Activated CD4-positive, alpha-beta T cell treated with anti-CD3 and anti-CD28 coated beads, Interleukin-2, amount 50 U/mL, for 1 hour (primary cell): Measurements from ENCODE around the gene TENT4A.

ENCODE experiments used
- DNase-seq: peaks from one replicate; pipeline ENCODE4 v3.0.0-alpha.2; 2020

The TENT4A gene

DNA sequence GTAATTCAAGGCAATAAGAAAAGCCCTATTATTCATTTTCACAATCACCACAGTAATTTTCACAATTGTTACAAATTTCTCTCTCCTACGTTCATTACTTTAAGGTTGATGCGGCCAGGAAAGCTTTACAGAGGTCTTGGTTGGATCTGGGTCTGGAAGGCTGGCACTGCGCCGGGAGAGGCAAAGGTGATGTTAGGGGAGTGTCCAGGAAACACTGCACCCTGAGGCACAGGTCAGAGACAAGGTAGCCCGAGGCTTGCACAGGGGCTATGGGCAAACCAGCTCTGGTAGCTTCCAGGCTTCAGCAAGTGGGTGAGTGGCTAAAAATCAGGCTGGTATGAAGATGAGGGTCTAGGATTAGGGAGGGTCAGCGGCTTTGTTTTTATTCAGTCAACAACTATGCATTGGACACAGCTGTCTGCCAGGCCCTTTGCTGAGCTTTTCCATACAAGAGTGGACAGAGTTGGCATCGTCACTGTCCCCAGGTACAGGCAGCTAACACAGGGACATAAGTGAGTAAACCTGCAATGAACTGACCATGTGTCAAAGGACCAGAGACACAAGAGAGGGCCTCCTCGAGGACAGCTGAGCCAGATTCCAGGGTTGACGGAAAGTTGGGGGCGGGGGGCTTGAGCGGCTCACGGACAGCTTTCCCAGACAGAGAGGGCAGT is 12.4 kb upstream of the TENT4A start:
- no peak for DNase-seq

DNA sequence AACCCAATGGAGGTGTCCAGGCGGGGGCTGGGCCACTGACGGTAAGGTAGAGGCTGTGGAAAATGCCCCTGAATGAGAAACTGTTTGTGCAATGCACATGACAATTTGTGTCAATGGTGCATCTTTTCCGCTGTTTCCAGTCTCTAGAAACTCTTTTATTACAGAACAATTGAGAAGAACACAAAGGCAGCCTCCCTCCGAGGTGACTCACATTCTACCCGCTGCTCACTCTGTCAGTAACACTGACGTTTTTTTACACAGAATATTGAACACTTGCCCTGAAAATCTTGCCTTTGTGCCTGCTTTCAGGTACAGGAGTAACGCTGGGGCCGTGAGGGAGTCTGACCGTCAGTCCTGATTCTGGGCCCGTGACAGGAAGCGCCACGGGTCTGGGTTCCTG is 11.7 kb upstream of the TENT4A start:
- no peak for DNase-seq

DNA sequence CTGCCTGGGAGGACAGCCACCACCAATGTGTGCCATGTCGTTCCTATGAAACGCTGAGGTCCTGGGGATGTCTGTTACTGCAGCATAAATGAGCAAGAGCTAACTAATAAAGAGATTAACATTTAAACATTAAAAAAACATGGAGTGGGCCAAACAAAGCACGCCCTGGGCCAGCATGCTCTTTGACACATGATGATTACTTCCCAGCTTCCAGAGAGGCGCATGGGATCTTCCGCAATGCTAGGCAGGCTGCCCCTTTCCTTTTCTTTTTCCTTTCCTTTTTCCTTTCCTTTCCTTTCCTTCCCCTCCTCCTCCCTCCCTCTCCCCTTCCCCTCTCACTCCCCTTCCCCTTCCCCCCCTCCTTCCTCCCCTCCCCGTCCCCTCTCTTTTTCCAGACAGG is 10.6 kb upstream of the TENT4A start:
- no peak for DNase-seq

DNA sequence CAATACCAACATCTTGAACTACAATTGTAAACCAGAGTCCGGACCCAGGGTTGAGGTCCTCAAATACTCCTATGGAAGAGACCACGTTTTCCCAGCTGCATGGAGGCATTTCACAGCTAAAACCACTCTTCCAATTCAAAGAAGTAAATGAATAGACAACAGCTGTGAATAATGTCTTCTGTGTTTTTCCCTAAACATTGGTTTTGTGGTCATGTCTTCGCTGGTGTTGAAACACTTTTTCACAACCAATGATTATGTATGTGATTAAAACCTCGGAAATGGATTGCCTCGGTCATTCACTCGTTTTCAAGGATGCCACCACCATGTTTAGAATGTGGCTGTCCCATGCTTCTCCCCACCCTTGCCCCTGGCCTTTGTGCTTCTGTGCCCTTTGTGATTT is 9.4 kb upstream of the TENT4A start:
- no peak for DNase-seq

DNA sequence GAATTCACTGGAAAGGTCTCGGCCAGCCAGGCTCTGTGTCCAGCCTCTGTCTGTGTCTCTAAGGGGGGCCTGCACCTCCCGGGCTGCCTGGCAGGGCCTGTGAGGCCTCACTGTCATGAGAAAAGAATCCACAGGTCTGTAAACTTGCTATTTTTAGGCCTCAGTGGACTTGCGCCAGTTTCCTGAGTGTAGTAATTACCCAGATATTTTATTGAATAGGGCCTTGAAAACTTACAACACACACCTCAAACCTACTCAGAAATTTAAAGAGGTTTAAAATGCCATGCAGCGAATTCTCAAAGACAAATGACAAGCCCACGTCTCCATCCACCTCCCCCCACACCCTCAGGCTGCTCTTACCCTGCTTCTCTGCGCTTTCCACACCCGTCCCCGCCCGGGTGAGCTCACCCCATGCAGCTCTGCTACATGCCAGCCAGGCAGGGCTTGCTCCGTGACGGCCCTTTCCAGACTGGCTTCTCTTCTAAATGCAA is 8.8 kb upstream of the TENT4A start:
- no peak for DNase-seq

DNA sequence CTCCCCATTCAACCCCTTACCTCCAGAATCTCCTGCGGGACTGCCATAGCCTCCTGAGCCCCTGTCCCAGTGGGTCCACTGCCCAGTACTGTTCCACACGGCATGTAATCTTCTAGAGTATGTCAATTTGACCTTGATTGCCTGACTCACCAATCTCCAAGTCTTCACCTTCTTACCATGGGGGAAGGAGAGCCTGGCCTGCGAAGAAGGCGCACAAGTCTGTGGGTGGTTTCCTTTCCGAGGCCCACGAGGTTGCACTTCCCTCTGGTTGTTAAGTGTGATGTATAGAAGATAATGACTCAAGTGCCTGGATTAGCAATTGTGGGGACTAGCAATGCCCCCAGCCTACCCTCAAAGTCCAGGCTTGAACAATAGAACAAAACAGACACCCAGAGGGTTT is 8.1 kb upstream of the TENT4A start:
- DNase-seq = no peak

DNA sequence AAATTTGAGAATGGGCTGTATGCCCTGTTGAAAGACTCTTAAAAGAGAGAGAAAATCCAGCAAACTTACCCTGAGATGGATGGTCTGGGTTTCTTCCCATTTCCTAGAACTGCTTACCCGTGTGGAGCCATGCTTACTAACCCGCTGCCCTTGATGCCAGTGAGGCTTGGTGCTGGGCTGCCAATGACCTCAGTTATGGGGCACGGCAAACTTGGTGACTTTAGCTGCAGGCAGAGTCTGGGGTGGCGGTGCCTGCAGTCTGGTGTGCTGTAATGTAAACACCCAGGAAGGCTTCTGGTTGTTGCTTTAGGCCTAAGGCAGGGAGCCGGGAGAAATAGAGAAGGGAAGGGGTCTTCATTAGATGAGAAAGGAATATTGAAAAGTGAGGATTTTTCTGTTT is 7.3 kb upstream of the TENT4A start:
- DNase-seq = no peak

DNA sequence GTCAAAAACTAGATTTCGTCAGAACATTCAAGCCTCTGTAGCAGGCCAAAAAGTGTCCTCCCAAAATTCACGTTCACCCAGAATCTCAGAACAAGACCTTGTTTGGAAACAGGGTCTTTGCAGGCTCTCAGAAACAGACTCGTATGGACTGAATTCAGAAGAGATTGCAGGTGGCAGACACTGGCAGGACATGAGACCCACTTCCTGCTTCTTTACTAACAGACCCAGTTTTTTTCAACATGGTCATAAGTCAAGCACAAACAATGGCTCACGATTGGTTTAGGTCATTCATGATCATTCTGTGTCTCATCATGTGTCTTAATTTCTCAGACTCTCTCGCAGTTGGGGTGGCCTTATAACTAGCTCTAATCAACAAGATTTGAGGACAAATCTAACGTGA is 5.4 kb upstream of the TENT4A start:
- DNase-seq = no peak

DNA sequence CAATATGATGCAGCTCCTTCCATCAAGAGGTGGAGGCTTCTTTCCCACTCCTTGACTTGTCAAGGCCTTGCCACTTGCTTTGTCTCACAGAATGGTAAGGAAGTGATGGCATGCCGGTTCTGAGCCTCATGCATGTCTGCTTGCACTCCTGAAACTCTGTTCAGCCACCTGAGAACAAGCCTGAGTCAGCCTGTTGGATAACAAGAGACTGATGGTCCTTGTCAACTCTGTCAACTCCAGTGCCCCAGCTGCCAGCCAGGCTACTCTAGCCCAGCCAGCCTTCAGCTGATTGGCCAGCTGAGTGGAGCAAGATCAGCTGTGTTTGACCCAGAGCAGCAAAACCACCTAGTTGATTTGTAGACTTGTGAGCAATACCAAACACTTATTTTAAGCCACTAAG is 4.4 kb upstream of the TENT4A start:
- DNase-seq = no peak

DNA sequence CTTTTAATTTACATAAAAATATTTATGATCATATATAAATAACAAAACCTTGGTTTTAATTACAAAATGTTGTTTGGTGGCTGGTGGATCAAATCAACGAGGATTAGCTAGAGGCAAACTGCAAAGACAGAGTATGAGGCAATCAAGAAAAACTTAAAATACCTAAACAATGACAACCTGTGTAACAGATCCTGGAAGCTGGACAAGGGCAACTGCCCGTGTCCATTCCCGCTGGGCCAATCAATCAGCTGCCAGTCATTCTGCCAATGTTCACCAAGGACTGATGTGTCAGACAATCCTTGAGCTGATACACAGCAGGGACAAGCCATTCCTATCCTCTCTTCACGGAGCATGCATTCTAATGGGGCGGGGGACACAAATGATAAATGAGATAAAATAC is 3.2 kb upstream of the TENT4A start:
- no peak for DNase-seq

DNA sequence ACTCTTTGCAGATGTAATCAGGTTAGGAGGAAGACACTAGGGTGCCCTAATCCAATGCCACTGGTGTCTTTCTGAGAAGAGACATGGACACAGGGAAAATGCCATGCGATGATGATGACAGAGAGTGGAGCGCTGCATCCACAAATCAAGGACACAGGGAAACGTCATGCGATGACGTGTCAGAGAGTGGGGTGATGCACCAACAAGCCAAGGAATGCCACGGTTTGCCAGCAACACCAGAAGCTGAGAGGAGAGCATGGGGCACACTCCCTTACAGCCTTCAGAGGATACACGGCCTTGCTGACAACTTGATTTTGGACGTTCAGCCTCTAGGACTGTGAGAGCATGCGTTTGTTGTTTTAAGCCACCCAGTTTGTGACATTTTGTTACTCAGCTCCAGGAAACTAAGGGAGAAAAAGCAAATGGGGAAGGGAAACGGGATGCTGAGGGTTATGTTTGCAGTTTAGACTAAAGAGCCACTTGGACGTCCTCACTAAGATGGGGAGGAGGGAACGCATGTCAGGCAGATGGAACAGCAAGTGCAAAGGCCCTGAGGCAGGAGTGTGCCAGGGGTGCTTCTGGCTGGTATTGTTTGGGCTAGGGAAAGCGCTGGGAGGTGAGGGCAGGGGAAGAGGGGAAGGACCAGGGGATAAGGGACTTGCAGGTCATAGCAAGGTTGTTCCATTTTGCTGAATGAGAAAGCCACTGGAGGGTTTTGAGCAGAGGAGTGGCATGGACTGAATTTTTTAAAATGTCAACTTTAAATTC is 2.5 kb upstream of the TENT4A start:
- DNase-seq = no peak

DNA sequence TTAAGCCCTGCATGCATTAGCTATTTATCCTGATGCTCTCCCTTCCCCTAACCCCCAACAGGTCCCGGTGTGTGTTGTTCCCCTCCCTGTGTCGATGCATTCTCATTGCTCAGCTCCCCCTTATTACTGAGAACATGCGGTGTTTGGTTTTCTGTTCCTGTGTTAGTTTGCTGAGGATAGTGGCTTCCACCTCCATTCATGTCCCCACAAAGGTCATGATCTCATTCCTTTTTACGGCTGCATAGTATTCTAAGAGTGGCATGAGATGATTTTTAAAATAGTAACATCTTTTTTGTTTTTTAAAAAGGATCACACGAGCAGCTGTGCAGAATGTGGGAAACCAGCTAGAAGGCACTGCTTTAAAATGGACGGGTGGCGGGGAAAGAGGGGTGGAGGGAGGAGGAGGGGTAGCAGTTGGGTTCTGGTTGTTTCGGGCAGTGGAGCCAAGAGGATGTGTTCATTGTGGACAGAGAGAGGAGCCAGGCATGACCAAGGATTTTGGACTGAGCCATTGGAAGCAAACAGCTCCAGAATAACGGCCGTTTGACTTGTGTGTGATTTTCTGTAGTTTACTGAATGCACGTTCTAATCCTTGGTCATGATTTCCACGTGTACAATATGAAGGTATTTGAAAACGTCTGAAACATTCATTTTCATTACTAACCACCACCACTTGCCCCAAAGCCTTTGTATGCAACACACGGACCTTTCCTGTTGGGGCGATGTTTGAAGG is 1.7 kb upstream of the TENT4A start:
- DNase-seq = no peak

DNA sequence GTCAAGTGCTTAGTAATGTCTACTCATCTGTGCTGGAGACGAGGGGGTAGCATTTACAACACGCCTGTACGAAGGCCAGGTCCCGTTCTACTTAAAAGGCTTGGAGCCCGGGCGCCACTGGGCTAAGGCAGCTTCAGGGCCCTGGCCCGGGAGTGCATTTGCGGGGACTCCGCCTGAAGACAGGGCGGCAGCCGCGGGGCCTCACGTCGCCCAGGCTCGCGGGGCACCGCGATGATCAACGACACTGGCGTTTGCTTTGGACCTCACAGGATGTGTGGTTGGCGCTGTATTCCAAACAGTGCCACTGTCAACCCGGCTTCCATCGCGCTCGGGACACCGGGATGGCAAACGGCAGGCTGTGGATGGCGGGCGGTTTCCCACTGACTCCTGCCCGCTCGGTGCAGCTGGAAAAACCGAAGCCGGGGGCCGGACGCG is 1.1 kb upstream of the TENT4A start:
- DNase-seq = peak; percentile 24

DNA sequence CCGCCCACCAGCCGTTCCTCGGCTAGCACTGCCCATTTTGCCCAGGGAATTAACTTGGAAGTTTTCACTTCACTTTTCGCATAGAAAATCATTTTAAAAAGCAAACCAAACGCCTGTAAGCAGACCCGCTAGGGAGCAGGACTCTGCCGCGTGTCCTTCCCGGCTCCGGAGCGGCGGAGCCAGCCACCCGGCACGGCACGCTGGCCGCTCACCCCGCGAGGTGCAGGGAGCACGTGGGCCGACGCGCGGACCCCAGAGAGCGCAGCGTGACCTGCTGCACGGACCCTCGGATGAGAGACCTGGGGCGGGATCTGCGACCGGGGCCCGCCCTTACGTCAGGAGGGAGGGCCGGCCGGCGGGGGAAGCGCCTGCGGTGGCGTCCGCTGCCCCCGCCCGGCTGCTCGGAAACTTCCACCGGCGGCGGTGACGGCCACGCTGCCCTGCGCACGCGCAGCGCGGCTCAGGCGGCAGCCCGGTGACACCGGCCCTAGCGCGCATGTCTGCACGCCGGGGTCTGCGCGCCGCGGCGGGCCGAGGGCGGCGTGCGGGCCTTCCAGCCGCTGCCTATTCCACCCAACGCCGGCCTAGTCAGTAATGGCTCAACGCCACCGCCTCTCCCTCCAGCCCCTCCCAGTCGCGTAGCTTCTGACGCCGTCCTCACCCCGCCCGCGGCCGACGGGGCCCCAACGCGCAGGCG is 507 bp upstream of the TENT4A start:
- peak; percentile 96 for DNase-seq

DNA sequence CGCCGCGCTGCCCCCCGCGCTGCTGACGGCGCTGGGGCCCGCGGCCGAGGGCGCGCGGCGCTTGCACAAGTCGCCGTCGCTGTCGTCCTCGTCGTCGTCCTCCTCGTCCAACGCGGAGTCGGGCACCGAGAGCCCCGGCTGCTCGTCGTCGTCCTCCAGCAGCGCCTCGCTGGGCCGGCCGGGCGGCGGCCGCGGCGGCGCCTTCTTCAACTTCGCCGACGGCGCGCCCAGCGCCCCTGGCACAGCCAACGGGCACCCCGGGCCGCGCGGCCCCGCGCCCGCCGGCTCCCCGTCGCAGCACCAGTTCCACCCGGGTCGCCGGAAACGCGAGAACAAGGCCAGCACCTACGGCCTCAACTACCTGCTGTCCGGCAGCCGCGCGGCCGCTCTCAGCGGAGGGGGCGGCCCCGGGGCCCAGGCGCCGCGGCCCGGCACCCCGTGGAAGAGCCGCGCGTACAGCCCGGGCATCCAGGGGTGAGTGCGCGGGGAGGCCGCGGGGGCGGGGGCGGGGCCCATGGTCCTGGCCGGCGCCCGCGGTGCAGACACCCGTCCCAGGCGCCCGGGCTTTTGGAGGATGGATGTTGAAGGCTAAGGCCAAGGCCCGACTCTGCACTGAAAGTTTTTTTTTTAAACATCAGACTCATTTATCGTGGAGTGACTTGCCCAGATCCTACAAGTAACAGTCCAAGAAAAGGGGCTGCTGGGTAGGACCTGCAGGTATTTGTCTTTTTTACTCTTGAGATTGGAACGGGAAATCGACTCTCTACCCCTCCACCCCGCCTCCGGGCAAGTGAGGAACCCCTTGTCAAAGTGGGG is 1.2 kb downstream of the TENT4A start:
- DNase-seq = peak; percentile 13

DNA sequence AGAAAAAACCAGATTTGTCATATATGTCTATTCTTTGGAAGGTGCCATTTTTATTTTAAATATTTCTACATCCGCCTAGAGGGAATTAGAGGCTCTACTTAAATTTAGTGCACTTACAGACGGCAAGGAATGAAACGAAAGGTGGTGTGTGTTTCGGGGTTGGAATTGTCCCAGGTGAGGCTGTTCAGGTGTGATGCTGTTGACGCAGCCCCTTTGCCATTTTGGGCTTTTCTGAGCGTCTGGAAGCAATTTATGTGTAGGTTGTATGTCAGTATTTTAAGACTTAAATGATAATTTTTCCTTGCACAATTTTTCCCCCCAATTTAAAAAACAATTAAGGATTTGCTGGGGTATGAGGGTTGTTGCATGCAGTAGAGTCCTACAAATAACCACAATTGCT is 2.0 kb downstream of the TENT4A start:
- no peak for DNase-seq

DNA sequence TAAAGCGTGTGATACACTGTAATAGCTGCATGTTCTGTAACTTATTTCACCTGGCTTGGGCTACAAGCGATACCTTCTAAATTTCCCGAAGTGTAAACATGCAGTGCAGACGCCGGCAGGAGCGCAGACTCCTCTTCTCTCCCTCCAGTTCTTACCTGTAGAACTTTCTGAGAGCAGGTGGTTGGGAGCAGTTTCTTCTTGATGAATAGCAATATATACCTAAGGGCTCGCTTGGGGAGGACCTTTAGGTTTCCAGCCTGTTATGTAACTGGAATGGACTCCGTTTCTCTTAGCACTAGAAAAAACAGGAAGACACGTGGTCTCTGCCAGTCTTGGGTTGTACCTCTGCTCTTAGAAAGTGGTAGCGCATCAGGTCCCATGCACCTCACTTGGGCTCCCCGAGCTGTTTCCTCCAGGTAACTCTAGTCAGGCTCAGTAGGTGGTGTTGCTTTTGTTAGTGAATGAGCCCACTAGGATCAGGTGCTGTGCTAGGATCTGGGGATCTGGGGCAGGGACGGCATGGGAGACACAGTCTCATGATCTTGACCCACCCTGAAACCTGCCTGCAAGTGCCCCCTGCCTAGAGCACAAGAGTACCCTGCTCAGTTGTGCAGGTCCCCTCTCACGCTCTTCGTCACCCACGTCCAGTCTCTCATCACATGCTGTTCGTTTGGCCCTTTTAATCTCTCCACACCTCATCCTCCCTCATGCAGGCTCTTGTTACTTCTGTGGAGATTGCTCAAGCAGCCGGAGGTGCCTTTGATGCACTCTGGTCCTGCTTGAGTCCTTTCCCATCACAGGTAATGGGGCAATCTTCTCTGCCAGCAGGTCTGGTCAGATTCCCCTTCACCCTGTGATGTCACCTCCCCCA is 2.8 kb downstream of the TENT4A start:
- DNase-seq = peak; percentile 29

DNA sequence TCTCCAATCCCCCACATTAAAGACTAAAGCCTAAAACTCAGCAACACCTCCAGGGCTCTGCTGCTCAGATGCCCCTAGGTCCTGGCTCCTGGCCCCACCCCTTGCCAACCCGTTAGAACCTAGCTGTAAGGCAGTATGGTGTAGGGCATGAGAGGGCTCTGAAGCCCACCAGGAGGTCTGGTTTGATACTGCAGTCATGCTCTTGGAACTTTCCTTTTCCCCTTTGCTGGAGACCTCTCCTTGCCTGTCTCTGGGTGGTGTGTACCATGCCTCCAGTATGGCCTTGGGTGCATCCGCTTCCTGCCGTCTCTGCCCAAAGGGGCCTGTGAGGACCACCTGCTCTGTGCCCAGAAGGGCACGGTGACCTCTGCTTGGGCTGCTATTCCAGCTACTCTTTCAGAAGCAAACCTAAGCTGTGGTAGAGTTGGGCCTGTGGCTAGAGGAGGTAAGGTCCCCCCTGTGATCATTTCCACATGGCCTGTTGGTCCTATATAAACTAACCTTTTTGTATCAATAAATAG is 3.5 kb downstream of the TENT4A start:
- no peak for DNase-seq

DNA sequence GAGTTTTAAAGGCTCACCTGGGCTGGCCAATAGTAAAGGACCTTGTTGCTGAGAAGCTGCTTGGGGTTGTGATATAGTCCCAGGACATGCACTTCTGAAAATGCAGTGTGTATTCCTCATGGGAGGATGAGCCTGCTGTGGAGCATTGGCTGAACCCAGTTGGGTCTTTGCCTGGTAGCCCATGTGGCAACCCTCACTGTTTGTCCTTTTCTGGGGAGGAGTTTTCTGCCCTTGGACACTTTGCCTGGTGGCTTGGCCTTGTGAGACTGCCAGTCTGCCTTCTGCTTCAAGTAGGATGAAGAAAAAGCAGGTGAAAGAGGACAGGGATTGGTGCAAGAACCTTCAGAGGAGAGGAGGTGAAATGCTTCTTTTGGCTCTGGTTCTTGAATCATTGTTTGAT is 4.0 kb downstream of the TENT4A start:
- no peak for DNase-seq

DNA sequence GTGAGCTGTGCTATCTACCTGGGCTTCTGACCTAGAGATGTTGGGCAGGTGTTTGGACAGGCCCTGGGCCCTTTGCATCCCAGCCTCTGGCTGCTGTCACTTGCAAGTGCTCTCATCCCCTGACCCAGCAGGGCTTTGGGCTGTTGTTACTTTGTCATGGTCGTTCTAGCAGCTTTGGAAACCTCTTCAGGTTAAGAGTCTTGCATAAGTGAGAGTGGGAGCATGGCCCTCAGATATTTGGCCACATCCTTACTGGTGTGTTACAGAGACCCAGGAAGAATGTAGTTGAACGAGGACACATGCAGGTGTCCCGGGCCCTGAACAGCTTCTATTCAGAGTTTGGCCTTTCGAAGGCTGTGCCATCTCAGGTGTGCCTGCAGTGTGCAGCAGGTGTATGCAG is 4.5 kb downstream of the TENT4A start:
- no peak for DNase-seq

DNA sequence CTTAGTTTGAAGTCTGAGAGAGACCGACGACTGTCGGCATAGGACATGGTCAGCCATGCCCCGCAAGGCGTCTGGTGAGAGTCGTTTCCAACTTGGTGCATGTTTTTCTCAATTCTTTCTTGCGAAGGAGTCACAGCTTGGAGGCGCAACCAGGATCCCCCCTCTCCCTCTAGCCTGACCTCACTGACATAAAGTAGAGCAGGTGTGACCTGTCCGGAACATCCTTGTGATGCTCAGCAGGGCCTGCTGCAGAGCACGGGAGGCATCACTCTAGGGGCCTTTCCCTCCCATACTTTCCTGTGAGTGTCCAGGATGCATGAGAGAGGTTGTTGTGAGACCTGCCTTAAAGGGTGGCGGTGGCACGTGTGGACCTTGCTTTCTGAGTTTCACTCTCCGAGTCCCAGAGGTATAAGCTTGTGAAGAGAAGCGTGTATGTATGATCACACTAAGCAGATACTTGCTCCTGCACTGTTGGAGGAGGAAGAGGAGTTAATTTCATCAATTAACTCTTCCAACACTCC is 5.0 kb downstream of the TENT4A start:
- DNase-seq = no peak
